IMR-90 (cell line): Measurements from ENCODE around the gene DDAH2.
A peak's percentile ranks its signal among the peaks of the same experiment; 100 is the strongest.

ENCODE experiments used
- BHLHE40 ChIP-seq: fragments of 150-350 bp; IDR thresholded peaks from 2 replicates; pipeline ENCODE4 v1.6.1; 2016; ENCODE audit warnings: mild to moderate bottlenecking, low read depth, low read length
- CEBPB ChIP-seq: IDR thresholded peaks from 2 replicates; pipeline ENCODE4 v1.6.1; 2012; ENCODE audit warnings: low read depth, low read length, improper control_type of control experiment
- MAZ ChIP-seq: IDR thresholded peaks from 2 replicates; pipeline ENCODE4 v1.6.1; 2012; ENCODE audit warnings: low read depth, mild to moderate bottlenecking, low read length, improper control_type of control experiment, moderate library complexity, borderline replicate concordance
- MXI1 ChIP-seq: IDR thresholded peaks from 2 replicates; pipeline ENCODE4 v1.6.1; 2012; ENCODE audit warnings: low read depth, mild to moderate bottlenecking, low read length, moderate library complexity, borderline replicate concordance
- POLR2A ChIP-seq: IDR thresholded peaks from 2 replicates; pipeline ENCODE4 v1.6.1; 2012; ENCODE audit warnings: mild to moderate bottlenecking, low read depth, low read length
- RAD21 ChIP-seq: IDR thresholded peaks from 2 replicates; pipeline ENCODE4 v1.6.1; 2012; ENCODE audit warnings: low read length, improper control_type of control experiment
- RCOR1 ChIP-seq: IDR thresholded peaks from 2 replicates; pipeline ENCODE4 v1.6.1; 2012; ENCODE audit warnings: mild to moderate bottlenecking, low read length, improper control_type of control experiment; ENCODE audit not compliant: insufficient replicate concordance
- RFX5 ChIP-seq: IDR thresholded peaks from 2 replicates; pipeline ENCODE4 v1.8.0; 2012; ENCODE audit warnings: low read depth, mild to moderate bottlenecking, low read length, moderate library complexity
- SMC3 ChIP-seq: fragments of 150-350 bp; IDR thresholded peaks from 2 replicates; pipeline ENCODE4 v1.6.1; 2016; ENCODE audit warnings: low read depth, mild to moderate bottlenecking, antibody characterized with exemption, low read length, moderate library complexity
- TF ChIP-seq, protein P1 (sequence below): conservative IDR thresholded peaks from 2 replicates; pipeline ENCODE4 v1.5.1; 2012; ENCODE audit warnings: mild to moderate bottlenecking, low read depth, low read length, improper control_type of control experiment
- TF ChIP-seq, protein P2 (sequence below): fragments of 150-350 bp; IDR thresholded peaks from 2 replicates; pipeline ENCODE4 v1.6.1; 2017; ENCODE audit warnings: mild to moderate bottlenecking, antibody characterized with exemption, low read length, low read depth

DNA sequence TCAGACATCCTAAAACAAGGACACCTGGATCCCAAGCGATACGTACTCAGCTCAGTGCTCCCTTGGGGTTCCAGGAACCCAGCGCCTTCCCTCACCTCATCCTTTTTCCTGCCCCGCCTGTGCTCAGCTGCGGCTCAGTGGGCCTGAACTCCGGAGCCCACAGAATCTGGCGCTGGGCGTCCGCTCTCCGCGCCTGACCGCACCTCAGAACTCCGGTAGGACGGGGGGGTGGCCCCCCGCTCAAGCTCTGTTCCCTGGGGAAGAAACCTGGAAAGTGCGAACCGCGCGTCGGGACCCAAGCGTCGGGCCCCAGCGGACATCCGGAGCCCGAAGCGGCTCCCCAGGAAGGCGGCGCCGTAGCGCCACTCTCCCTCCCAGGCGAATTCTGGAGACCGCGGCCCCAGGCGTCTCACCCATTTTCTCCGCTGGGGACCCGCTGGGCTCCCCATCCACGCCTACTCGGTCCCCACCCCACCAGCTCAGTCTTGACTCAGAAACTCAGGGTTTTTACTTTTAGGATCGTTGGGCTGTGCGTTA, 47.9 kb downstream of the DDAH2 start:
- TF ChIP-seq RAD21 (no peak), RFX5 (no peak), RCOR1 (no peak), BHLHE40 (no peak), POLR2A (no peak), SMC3 (no peak), MAZ (no peak), CEBPB (no peak), MXI1 (no peak)
- TF ChIP-seq, protein P1, sequence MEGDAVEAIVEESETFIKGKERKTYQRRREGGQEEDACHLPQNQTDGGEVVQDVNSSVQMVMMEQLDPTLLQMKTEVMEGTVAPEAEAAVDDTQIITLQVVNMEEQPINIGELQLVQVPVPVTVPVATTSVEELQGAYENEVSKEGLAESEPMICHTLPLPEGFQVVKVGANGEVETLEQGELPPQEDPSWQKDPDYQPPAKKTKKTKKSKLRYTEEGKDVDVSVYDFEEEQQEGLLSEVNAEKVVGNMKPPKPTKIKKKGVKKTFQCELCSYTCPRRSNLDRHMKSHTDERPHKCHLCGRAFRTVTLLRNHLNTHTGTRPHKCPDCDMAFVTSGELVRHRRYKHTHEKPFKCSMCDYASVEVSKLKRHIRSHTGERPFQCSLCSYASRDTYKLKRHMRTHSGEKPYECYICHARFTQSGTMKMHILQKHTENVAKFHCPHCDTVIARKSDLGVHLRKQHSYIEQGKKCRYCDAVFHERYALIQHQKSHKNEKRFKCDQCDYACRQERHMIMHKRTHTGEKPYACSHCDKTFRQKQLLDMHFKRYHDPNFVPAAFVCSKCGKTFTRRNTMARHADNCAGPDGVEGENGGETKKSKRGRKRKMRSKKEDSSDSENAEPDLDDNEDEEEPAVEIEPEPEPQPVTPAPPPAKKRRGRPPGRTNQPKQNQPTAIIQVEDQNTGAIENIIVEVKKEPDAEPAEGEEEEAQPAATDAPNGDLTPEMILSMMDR = peak; percentile 17; the same call in 1 of the 2 replicates
- TF ChIP-seq, protein P2, sequence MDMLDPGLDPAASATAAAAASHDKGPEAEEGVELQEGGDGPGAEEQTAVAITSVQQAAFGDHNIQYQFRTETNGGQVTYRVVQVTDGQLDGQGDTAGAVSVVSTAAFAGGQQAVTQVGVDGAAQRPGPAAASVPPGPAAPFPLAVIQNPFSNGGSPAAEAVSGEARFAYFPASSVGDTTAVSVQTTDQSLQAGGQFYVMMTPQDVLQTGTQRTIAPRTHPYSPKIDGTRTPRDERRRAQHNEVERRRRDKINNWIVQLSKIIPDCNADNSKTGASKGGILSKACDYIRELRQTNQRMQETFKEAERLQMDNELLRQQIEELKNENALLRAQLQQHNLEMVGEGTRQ = no peak
